GM12878 (cell line): ENCODE measurements around the gene PAOX.

Experiments used
- CTCF ChIP-seq, 3 experiments: IDR thresholded peaks in 2 of 3; conservative IDR thresholded peaks in 1 of 3; 2 replicates each; pipeline ENCODE4 v1.5.1; 2011; ENCODE audit warnings: low read depth in 3 of 3, low read length in 3 of 3, mild to moderate bottlenecking in 3 of 3, control low read depth in 2 of 3, moderate library complexity in 2 of 3, inconsistent platforms in 1 of 3, mixed read lengths in 1 of 3; ENCODE audit not compliant: control insufficient read depth in 2 of 3, insufficient read depth in 1 of 3; ENCODE audit errors: extremely low read depth in 1 of 3
- EZH2 ChIP-seq: IDR thresholded peaks from 2 replicates; pipeline ENCODE4 v1.6.1; 2012; ENCODE audit warnings: low read depth, mild to moderate bottlenecking, control low read depth, inconsistent platforms, low read length, borderline replicate concordance; ENCODE audit not compliant: control insufficient read depth

DNA sequence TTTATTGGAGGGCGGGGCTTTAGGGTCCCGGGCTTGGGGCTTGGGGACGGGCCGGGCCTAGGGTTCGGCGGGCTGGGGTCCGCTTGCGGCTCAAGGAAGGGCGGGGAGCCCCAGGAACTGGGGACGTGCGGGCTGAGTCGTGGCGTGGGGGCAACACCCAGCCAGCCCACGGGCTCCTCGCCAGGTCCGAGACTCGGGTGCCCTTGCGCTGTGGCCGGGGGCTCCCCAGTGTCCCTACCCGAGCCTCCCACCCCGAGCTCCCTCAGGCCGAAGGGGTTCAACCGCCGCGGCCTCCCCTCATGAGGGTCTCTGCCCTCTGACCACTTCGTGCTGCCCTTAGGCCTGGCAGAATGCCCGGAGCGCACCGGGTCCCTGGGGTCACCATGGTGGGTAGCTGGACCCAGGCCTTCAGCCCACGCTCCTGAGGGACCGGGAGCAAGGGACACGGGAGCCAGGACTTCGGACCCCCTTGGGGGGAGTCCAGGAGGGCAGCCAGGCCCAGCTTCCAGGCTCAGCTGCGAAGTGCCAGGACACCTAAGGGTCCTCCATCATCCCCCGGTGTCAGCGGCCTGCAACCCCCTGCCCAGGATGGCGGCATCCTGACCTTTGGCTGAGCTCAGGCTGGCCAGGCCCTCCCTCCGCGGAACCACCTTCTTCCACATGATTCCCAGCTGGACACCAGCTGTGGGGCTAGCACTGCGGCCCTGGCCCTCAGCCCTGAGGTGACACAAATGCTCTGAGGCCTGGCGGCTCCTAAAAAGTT is 20.7 kb upstream of the PAOX start:
- TF ChIP-seq CTCF (IDR thresholded peaks at IDR 0.05 in 2 of 3, conservative IDR thresholded peaks at IDR 0.05 in 1 of 3; ENCODE audit: control insufficient read depth in 2 of 3, extremely low read depth in 1 of 3, insufficient read depth in 1 of 3, low read depth in 3 of 3, low read length in 3 of 3), result no peak
- no peak for TF ChIP-seq EZH2
